Hematopoietic multipotent progenitor cell treated with erythropoietin and hydrocortisone succinate and interleukin-3 and kit ligand, for 4 days (in vitro differentiated cells): Measurements from ENCODE around the gene RASL12.
"Not testable (repeated sequence)": the region's sequence is repeated elsewhere in the genome, so short reads cannot be mapped to it uniquely, and the experiment has no call there.

ENCODE experiments used
- DNase-seq: peaks from one replicate; pipeline ENCODE4 v3.0.0-alpha.2; 2015

RASL12 gene

GRCh38 chr15:65052956-65053355, 14.8 kb downstream of the RASL12 start:
- no peak for DNase-seq

GRCh38 chr15:65051266-65051665, 16.5 kb downstream of the RASL12 start:
- DNase-seq: no peak

GRCh38 chr15:65050270-65050669, 17.5 kb downstream of the RASL12 start:
- no peak for DNase-seq

DNA sequence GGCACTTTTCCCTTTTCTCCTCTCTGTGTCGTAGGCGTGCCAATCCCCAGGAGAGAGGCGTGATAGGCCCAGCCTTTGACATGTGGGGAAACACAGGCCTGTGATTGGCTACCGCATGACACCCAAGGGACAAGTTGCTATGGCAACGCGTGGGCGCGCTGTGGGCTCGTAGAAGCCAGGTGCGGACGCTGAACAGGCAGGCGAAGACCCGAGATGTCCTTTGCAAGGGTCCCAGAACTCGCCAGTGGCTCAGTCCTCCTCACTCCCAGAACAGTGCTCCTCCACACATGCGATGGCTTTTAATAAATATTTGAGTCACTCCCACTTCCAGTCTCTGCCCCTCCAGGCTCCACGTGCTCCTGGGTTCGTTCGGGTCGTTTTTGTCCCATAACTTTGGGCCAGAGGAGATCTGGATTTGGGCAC, 18.4 kb downstream of the RASL12 start:
- peak; percentile 94 for DNase-seq

DNA sequence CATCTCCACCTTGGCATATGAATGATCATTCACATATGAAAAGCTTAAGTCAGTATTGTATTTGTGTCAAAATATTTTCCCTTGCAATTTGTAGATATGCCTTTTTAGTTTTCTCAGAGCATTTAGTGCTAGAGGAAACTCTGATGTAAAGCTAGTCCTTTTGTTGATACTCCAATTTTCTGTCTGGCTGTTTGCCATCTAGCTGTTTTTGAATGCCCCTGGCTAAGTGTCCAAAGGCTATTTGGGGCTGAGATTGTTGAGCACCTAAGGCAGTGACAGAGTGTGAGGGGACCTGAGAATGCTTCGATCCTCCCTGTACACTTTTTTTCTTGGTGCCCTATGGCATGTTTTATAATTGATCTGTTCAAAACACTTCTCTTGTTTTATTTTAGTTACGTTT, 19.6 kb downstream of the RASL12 start:
- DNase-seq: no peak

DNA sequence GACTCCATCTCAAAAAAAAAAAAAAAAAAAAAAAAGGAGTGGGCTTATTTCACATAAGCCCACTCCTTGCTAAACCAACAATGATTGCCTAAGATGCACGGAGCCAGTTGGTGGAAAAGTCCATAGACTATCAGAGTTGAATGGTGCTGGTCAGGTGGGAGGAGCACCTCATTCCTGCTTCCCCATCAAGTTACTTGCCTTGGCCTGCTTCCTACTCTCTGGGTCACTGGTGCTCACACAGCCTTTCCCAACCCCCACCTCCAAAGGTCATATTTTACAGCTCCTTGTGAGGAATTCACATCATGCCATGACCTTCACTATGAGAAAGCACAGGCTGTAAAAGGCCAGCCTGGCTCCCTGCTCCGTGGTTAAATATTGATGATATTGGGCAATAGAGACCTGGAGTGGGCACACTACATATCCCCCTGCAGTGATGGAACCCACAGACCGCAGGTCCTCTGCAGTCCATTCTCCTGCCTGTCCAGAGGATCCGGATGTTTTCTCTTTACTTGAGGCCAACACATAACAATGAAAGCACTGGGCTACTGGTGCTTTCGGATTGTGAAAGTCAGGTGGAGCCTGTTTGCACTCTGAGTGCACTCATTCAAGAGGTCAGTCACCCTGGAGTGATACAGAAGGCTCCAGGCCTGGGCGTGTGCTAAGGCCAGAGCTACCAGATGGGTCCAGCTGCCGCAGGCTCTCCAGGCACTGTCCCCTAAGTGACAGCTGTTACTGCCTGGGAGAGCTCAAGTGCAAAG, 22.9 kb downstream of the RASL12 start, which contains the start of gene SLC51B:
SLC51B (plus strand) TSS at position 664 of the 758 bp plus-strand sequence. CDS start 4,618 bp downstream, outside the sequence.
- DNase-seq: no peak

DNA sequence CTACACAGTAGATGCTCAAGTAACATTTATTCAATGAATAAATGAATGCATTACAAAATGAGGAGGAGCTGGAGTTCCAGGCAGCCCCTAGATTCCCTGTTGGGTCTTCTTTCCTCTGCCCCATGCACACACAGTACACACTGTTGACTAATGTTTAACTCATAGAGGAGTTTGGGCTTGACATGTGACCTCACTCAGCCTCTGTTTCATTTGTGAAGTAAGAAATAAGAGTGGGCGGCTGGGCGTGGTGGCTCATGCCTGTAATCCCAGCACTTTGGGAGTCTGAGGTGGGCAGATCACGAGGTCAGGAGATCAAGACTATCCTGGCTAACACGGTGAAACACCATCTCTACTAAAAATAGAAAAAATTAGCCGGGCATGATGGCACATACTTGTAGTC, 23.6 kb downstream of the RASL12 start:
- not testable (repeated sequence) for DNase-seq

GRCh38 chr15:65042776-65043327, 24.9 kb downstream of the RASL12 start:
- DNase-seq: no peak

DNA sequence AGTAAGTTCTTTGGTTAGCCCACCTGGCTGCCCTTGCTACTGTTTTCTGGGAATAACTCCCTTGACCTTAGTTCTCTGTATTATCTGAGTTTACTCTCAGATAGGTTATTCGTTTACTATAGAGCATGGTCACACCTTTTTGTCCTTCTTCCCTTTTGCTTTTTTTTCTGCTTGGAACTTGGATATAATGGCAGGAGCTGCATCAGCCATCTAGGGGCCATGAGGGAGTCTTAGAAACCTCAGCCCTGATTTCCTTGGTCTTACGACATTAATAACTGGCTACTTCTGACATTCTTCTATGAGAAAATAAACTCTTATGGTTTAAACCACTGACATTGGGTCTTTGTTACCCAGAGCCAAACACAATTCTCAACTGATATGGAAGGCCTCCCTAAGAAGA, 26.0 kb downstream of the RASL12 start:
- DNase-seq: no peak

- no peak for DNase-seq
Observed at GRCh38 chr15:65040461-65040860, 27.3 kb downstream of the RASL12 start.

DNA sequence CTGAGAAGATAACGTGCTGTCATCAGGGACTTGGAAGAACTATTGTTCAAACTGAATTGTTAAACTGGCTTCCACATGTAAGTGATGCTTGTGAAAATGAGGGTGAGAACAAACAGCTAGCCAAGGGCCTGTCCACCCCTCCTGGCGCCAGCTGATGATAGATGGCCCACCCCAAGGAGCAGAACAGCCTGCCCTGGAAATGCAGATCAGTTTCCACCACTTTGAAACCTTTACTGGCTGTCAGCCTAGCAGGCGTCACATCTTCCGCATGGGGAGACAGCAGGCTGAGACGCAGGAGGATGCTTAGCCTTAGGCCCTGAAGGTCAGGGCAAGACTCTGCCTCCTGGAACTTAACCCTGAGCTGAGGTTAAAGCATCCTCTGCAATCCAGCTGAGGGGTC, 29.0 kb downstream of the RASL12 start:
- DNase-seq: no peak

DNA sequence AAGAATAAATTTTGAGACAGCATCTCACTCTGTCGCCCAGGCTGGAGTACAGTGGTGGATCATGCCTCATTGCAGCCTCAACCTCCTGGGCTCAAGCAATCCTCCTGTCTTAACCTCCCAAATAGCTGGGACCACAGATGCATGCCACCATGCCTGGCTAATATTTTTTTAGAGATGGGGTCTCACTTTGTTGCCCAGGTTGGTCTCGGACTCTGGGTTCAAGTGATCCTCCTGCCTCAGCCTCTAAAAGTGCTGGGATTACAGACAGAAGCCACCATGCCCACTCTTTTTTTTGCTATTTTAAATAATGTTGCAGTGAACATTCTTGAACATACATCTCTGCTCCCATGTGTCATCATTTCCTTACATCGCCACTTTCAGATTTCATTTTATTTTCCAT, 29.4 kb downstream of the RASL12 start:
- DNase-seq: no peak

- no peak for DNase-seq
Observed at GRCh38 chr15:65037309-65037708, 30.5 kb downstream of the RASL12 start.

DNA sequence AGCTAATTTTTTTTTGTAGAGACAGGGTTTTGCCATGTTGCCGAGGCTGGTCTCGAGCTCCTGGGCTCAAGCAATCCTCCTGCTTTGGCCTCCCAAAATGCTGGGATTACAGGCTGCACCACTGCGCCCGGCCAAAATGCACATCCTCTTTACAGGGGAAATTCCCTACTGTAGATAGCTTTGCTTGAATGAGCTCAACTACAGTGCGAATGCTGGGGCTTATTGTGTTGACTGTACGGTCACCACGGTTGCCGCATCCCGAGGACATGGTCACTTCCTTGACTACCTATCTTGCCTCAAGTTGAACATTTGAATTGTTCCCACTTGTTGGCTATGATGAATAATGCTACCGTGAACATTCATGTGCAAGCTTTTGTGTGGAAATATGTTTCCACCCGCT, 33.1 kb downstream of the RASL12 start:
- DNase-seq: no peak

DNA sequence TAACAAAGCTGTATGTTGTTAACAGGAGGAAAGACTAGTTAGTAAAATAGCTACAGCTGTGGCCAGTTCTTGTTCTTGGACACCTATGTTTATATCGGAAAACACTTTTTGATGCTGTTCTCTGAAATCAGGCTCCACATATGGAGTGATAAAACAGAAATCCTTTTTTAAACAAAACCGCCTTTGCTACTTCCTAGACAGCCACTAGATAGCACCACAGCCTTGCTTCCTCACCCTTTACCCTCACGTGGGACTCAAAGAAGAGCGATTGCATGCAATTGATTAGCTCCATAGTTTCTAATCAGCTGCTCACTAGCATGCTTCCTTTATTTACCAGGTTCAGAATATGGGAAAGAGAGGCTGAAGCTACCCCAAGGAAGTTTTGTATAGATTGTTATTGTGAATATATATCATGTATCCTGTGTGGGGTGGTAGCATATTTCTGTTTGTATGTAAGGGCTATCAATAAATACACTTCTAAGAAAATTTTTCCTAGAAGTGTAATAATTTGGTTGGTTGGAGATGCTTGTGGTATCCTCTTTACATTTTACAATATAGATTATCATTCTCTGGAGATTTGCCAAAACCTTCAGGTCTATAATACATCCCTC, 34.0 kb downstream of the RASL12 start:
- DNase-seq: peak; percentile 83

- DNase-seq: peak; percentile 88
Observed at GRCh38 chr15:65032801-65033537, 34.8 kb downstream of the RASL12 start.

DNA sequence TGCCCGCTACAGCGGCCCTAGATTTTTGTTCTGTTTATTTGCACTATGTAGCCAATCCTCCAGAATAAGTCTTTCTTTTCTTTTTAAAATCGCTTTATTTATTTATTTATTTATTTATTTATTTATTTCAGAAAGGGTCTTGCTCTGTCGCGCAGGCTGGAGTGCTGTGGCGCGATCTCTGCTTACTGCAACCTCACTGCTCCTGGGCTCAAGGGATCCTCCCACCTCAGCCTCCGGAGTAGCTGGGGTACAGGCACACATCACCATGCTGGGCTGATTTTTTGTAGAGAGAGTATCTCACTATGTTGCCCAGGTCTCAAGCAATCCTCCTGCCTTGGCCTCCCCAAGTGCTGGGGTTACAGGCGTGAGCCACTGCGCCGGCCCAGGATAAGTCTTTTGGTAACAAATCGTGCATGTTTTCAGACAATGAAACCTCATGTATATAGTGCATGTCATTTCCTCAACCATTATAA, 38.0 kb downstream of the RASL12 start:
- no peak for DNase-seq

- DNase-seq: peak; percentile 96
Observed at GRCh38 chr15:65028921-65029735, 38.7 kb downstream of the RASL12 start, which contains the start of gene MTFMT. TSS of gene MTFMT (minus strand) at chr15:65029639. CDS start at chr15:65029613, 26 bp downstream.

GRCh38 chr15:65028338-65028737, 39.5 kb downstream of the RASL12 start:
- peak; percentile 52 for DNase-seq

DNA sequence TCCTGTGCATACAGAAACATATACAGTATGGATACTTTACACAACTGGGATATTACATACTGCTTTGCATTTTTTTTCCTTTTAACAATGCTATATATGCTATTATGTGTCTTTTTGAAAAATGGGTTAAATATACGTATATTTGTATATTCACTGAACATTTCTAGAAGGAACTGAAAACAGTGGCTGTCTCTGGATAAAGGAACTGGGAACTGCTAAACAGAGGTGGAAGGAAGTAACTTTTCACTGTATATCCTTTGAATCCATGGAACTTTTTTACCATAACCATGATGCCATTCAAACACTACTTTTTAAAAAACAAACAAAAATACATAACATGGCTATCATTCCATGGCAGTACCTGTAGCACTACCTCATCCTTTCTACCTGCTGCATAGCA, 40.2 kb downstream of the RASL12 start:
- DNase-seq: no peak

DNA sequence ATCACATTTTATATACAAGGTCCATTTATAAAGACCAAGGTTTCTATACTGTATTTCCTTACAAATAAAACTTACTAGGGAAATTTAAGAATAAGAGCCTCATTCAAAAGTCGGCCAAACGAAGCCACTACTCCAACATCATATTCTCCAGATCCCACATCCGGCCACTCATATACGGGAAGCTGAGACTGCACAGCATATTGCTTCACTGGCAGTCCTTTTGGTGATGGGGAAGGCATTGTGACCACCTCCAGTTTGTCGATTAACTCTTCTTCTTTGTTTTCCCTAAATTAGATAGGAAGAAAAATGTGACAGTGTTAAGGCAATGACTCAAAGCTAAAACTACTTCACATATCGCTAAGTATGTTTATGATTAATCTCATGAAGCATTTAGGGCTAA, 41.0 kb downstream of the RASL12 start:
- DNase-seq: no peak

DNA sequence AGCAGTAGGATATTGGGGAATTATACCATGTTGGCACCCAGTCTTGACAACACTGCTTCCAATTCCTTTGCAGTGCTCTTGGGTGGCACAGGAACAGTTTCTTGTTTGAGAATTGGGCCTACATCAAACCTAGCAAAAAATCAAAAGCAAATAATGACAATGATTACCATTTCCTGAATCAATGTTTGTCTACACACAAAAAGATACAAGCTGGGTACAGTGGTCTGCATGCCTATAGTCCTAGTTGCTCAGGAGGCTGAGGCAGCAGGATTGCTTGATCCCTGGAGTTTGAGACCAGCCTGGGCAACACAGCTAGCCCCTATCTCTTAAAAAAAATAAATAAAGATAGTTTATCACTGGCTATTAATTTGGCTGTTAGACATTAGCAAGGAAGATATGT, 46.3 kb downstream of the RASL12 start:
- no peak for DNase-seq
